Stimulated activated naive B cell treated with anti-CD40 and anti-IgM and Interleukin-4, amounts not matched to agents 10 μg/mL and 1 μg/mL and 100 μg/mL, for 72 hours (primary cell): ENCODE results near the gene SGCG.

Source experiments
- ATAC-seq, 2 donors: fragments of 150-1000 bp; cut with Tn5 transposase; replicated peaks; 2 replicates each; pipeline ENCODE4 v1.10.0; 2021; ENCODE audit warnings: moderate library complexity in 1 of 2
- DNase-seq: peaks from one replicate; pipeline ENCODE4 v3.0.0; 2021
- H3K27ac Mint-ChIP-seq: one replicate; pipeline ENCODE4 v1.8.0; 2022; ENCODE audit warnings: mild to moderate bottlenecking, mixed read lengths
- H3K27me3 Mint-ChIP-seq, 2 donors: one replicate each; pipeline ENCODE4 v1.8.0; 2022; ENCODE audit warnings: mixed read lengths in 2 of 2
- H3K36me3 Mint-ChIP-seq, 2 donors: one replicate each; pipeline ENCODE4 v1.8.0; 2022; ENCODE audit warnings: mixed read lengths in 2 of 2, mild to moderate bottlenecking in 1 of 2
- H3K4me1 Mint-ChIP-seq, 2 donors: one replicate each; pipeline ENCODE4 v1.8.0; 2022; ENCODE audit warnings: mixed read lengths in 2 of 2, mild to moderate bottlenecking in 1 of 2
- H3K4me3 Mint-ChIP-seq, 2 donors: one replicate each; pipeline ENCODE4 v1.8.0; 2022; ENCODE audit warnings: mild to moderate bottlenecking in 2 of 2, mixed read lengths in 2 of 2, moderate library complexity in 1 of 2
- H3K9me3 Mint-ChIP-seq, 2 donors: one replicate each; pipeline ENCODE4 v1.8.0; 2022; ENCODE audit warnings: mixed read lengths in 2 of 2, mild to moderate bottlenecking in 1 of 2

Gene SGCG

DNA sequence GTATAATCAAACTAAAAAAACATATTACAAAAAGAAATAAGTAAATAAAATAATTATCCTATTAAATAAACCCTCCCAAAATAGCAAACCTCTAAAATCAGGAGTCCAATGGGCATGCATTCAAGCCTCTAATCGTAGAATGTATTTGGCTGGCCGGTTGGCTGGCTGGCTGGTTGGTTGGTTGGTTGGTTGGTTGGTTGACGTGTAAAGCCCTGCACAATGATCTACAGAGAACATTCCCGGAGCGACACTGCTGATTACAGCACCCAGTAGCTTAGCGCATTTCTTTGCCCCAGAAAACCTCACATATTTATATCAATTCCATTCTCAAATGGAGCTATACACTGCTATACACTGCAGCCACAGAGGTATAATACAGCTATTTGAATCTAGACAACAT lies 187.1 kb downstream of the SGCG start:
- no peak overlapping the region for H3K4me3 Mint-ChIP-seq
- H3K27me3 Mint-ChIP-seq = no peaks in the 10 kb centered on the region
- ATAC-seq (no peak), DNase-seq (no peak)
- no peak overlapping the region for H3K27ac Mint-ChIP-seq
- H3K36me3 Mint-ChIP-seq = peaks cover 51 to 52% of the 10 kb centered on the region in 2 donors
- H3K4me1 Mint-ChIP-seq = peaks cover 8 to 10% of the 10 kb centered on the region in 2 donors
- no peaks in the 10 kb centered on the region for H3K9me3 Mint-ChIP-seq

DNA sequence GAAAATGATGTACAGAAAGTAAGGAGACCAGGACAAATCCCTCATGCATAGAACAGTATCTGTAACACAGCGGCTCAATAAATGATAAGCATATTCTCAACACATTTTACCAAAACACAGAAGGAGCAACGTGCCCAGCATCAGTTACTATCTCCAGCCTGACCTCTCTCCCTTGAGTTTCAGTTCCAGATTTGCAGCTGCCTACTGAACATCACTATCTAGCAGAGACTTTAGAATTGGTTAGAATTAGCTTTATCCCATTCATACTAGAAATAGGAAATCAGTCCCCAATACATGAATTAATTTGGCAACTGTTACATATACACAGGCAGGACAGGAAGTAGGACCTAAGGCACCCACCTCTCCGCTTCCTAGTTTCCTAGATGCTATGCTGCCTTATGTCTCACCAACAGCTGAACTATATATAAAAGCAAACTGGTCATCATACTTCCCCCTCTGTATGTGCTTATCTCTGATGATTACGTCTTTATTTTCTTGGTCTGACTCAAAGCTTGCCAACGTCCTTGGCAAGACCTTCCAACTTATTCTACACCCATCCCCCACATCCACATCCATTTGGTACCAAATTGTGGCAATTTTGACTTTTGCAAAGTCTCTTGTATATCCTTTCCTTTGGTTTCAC lies 191.6 kb downstream of the SGCG start:
- Mint-ChIP-seq H3K9me3 (no peaks in the 10 kb centered on the region), H3K4me1 (peaks cover 18 to 28% of the 10 kb centered on the region in 2 donors), H3K36me3 (peaks cover 27 to 32% of the 10 kb centered on the region in 2 donors), H3K27ac (no peak overlapping the region), H3K27me3 (no peaks in the 10 kb centered on the region), H3K4me3 (peak overlapping the region in 1 of 2 donors; percentile 1)
- ATAC-seq = peak; percentile 24 to 45
- no peak for DNase-seq
